ENCODE data around the gene ARHGEF11.
A peak's percentile ranks its signal among the peaks of the same experiment; 100 is the strongest.

- TF ChIP-seq, protein P1, sequence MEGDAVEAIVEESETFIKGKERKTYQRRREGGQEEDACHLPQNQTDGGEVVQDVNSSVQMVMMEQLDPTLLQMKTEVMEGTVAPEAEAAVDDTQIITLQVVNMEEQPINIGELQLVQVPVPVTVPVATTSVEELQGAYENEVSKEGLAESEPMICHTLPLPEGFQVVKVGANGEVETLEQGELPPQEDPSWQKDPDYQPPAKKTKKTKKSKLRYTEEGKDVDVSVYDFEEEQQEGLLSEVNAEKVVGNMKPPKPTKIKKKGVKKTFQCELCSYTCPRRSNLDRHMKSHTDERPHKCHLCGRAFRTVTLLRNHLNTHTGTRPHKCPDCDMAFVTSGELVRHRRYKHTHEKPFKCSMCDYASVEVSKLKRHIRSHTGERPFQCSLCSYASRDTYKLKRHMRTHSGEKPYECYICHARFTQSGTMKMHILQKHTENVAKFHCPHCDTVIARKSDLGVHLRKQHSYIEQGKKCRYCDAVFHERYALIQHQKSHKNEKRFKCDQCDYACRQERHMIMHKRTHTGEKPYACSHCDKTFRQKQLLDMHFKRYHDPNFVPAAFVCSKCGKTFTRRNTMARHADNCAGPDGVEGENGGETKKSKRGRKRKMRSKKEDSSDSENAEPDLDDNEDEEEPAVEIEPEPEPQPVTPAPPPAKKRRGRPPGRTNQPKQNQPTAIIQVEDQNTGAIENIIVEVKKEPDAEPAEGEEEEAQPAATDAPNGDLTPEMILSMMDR (conservative IDR thresholded peaks at IDR 0.05; ENCODE audit: low read depth, low read length) = peak; percentile 59
- TF ChIP-seq POLR2A (IDR thresholded peaks at IDR 0.05; ENCODE audit: low read depth, low read length) (no peak), CHD1 (IDR thresholded peaks at IDR 0.05; ENCODE audit: low read depth, low read length) (no peak), RFX5 (IDR thresholded peaks at IDR 0.05; ENCODE audit: low read depth, low read length) (no peak), BHLHE40 (IDR thresholded peaks at IDR 0.05; ENCODE audit: low read depth, low read length) (no peak), NFE2L2 (IDR thresholded peaks at IDR 0.05; ENCODE audit: low read depth, low read length) (no peak), RCOR1 (IDR thresholded peaks at IDR 0.05; ENCODE audit: insufficient replicate concordance, low read length) (no peak), CEBPB (IDR thresholded peaks at IDR 0.05; ENCODE audit: low read depth, low read length) (no peak), FOS (IDR thresholded peaks at IDR 0.05; ENCODE audit: low read depth, low read length) (no peak)
Observed at GRCh38 chr1:157073944-157074685, 28.6 kb upstream of the ARHGEF11 start.

All from IMR-90 (cell line).